ENCODE data around the gene FN3K. TPM values are rescaled to one million over a fixed set of nuclear protein-coding genes. Genes with fewer than 3 reads are reported as not detected.

Gene FN3K
- total and polyA plus RNA-seq, 2 of the 4 experiments (the other 2 are of a cell fraction): 0.90 to 2.9 TPM

GRCh38 chr17:82795615-82796014 is 60.2 kb downstream of the FN3K start:
- no peak overlapping the region for H2BK15ac ChIP-seq (ENCODE audit: low read depth, low read length)
- in situ Hi-C loops (cut with MboI; ENCODE audit: low sequenced_read_pairs): no loop called here
- no peak overlapping the region for H4K8ac ChIP-seq (ENCODE audit: low read depth in 2 of 2, low read length in 2 of 2)

More at GRCh38 chr17:82795615-82796014, 60.2 kb downstream of the FN3K start:
- no peak overlapping the region for H4K5ac ChIP-seq (ENCODE audit: low read depth, low read length)
- dilution Hi-C loops (cut with HindIII; ENCODE audit: low sequenced_read_pairs, unreplicated experiment) (no loop called here), intact Hi-C loops (cut with micrococcal nuclease) (no loop called here)
- no peak overlapping the region for H3K56ac ChIP-seq (ENCODE audit: extremely low read depth, insufficient read depth, low read length)
- H3K27ac ChIP-seq (ENCODE audit: insufficient read depth, low read length): no peak overlapping the region
- H3K14ac ChIP-seq (replicated peaks; ENCODE audit: low read depth, low read length): no peak overlapping the region
- ChIA-PET CTCF (no interaction called here), POLR2A (ENCODE audit: unreplicated experiment) (no interaction called here)
- DNase-seq (no peak), ATAC-seq (ENCODE audit: low read depth) (no peak)
- no peak overlapping the region for H3K4ac ChIP-seq (ENCODE audit: low read depth, low read length)
- no peak overlapping the region for H2BK120ac ChIP-seq (ENCODE audit: low read depth, low read length)
- H2BK5ac ChIP-seq (ENCODE audit: low read depth, low read length, poor library complexity, severe bottlenecking): no peak overlapping the region
- peaks cover 7% of the 10 kb centered on the region for H3K4me1 ChIP-seq (ENCODE audit: control insufficient read depth, insufficient read depth, low read length)
- no TSS peak for BruUV-seq (replicated peaks)
- H3K18ac ChIP-seq (ENCODE audit: low read depth, low read length): no peak overlapping the region
- no peaks in the 10 kb centered on the region for H3K9me3 ChIP-seq (ENCODE audit: control insufficient read depth, insufficient read depth, low read length)
- H3K23ac ChIP-seq (ENCODE audit: low read depth, low read length): no peak overlapping the region
- H3K4me3 ChIP-seq (ENCODE audit: insufficient read depth, low read depth, low read length): no peak overlapping the region
- no peak overlapping the region for H2AFZ ChIP-seq (replicated peaks; ENCODE audit: low read length, poor library complexity)
- H3K36me3 ChIP-seq (ENCODE audit: control insufficient read depth, insufficient read depth, low read length): peaks cover 4% of the 10 kb centered on the region
- TF ChIP-seq CEBPB (IDR thresholded peaks at IDR 0.05; ENCODE audit: low read depth, low read length) (no peak), RAD21 (IDR thresholded peaks at IDR 0.05; ENCODE audit: low read length) (no peak), BHLHE40 (IDR thresholded peaks at IDR 0.05; ENCODE audit: low read depth, low read length) (no peak), FOS (IDR thresholded peaks at IDR 0.05; ENCODE audit: low read depth, low read length) (no peak)
- H2AK5ac ChIP-seq (ENCODE audit: low read depth, low read length): no peak overlapping the region
- H2AK9ac ChIP-seq (replicated peaks; ENCODE audit: low read depth, low read length, poor library complexity): peak overlapping the region; percentile 63
- H3K9me1 ChIP-seq (ENCODE audit: insufficient read depth, low read length): no peaks in the 10 kb centered on the region; the same call in 1 of the 2 replicates
- H4K91ac ChIP-seq (ENCODE audit: insufficient read depth, low read depth, low read length): no peak overlapping the region
- peaks cover 6 to 58% of the 10 kb centered on the region in 2 experiments for H3K79me1 ChIP-seq (ENCODE audit: low read depth in 1 of 2, low read length in 2 of 2)
- H3K4me2 ChIP-seq (ENCODE audit: low read depth, low read length): no peak overlapping the region
- no peak overlapping the region for H2BK20ac ChIP-seq (ENCODE audit: low read depth, low read length)
- H3K9ac ChIP-seq (ENCODE audit: low read depth, low read length): no peak overlapping the region
- 92% methylated on average over 5 of the region's 14 CpGs; no CpG with 5 or more reads in 1 of the 2 experiments for WGBS, 2 experiments (ENCODE audit: extremely low coverage in 2 of 2, insufficient read length in 1 of 2)
- H3K27me3 ChIP-seq (ENCODE audit: control insufficient read depth, insufficient read depth, low read length): no peaks in the 10 kb centered on the region
- H4K20me1 ChIP-seq (ENCODE audit: insufficient read depth, low read length): peaks cover 5% of the 10 kb centered on the region
